ENCODE results near the gene BAIAP2L1.
A peak's percentile ranks its signal among the peaks of the same experiment; 100 is the strongest.

The BAIAP2L1 gene

GRCh38 chr7:98251231-98251600, 149.7 kb downstream of the BAIAP2L1 start:
- TF ChIP-seq, protein P1, sequence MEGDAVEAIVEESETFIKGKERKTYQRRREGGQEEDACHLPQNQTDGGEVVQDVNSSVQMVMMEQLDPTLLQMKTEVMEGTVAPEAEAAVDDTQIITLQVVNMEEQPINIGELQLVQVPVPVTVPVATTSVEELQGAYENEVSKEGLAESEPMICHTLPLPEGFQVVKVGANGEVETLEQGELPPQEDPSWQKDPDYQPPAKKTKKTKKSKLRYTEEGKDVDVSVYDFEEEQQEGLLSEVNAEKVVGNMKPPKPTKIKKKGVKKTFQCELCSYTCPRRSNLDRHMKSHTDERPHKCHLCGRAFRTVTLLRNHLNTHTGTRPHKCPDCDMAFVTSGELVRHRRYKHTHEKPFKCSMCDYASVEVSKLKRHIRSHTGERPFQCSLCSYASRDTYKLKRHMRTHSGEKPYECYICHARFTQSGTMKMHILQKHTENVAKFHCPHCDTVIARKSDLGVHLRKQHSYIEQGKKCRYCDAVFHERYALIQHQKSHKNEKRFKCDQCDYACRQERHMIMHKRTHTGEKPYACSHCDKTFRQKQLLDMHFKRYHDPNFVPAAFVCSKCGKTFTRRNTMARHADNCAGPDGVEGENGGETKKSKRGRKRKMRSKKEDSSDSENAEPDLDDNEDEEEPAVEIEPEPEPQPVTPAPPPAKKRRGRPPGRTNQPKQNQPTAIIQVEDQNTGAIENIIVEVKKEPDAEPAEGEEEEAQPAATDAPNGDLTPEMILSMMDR (IDR thresholded peaks at IDR 0.05; ENCODE audit: borderline replicate concordance, insufficient read depth, low read depth, low read length) = no peak
- H3K4me3 ChIP-seq (ENCODE audit: low read depth, low read length) = peak overlapping the region; percentile 94

- H3K4me3 ChIP-seq (ENCODE audit: low read depth, low read length) = no peak overlapping the region
- TF ChIP-seq, protein P1 (IDR thresholded peaks at IDR 0.05; ENCODE audit: borderline replicate concordance, insufficient read depth, low read depth, low read length) = no peak
Measured at GRCh38 chr7:98250789-98251188, 150.1 kb downstream of the BAIAP2L1 start.

DNA sequence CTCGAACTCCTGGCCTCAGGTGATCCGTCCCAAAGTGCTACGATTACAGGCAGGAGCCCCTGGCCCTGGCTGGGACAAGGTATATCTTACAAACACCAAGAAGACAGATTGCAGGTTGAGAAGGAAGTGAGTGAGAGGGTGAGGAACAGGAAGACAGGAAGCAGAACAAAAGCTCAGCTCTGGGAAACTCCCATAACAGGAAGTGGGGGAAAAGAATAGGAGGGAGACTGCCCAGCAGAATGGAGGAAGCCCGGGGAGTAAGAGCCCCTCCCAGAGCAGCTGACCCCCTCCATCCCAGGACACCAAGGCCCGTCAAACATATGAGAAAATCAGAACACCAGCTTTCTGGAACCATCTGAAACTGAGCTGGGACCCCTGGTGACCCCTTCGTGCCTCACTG, 151.8 kb downstream of the BAIAP2L1 start:
- TF ChIP-seq, protein P1 (IDR thresholded peaks at IDR 0.05; ENCODE audit: borderline replicate concordance, insufficient read depth, low read depth, low read length) = no peak
- H3K4me3 ChIP-seq (ENCODE audit: low read depth, low read length) = no peak overlapping the region

DNA sequence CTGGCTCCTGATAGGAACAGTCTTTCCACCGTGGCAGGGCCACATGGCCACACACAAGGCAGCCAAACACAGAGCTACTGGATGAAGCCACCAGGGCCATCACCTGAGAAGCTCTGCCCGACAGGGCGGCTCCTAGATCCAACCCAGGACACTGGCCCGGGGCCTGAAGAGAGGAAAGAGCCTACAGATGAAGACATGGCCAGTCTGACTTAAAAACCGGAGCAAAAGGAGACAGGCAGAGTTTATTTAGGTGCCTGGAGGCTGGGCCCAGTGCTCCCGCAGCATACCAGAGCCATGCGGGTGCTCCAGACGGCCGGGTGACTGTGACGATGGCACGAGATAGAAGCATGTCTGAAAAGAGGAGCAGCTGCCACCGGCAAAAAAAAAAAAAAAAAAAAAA, 152.7 kb downstream of the BAIAP2L1 start:
- TF ChIP-seq, protein P1 (IDR thresholded peaks at IDR 0.05; ENCODE audit: borderline replicate concordance, insufficient read depth, low read depth, low read length) = no peak
- no peak overlapping the region for H3K4me3 ChIP-seq (ENCODE audit: low read depth, low read length)

DNA sequence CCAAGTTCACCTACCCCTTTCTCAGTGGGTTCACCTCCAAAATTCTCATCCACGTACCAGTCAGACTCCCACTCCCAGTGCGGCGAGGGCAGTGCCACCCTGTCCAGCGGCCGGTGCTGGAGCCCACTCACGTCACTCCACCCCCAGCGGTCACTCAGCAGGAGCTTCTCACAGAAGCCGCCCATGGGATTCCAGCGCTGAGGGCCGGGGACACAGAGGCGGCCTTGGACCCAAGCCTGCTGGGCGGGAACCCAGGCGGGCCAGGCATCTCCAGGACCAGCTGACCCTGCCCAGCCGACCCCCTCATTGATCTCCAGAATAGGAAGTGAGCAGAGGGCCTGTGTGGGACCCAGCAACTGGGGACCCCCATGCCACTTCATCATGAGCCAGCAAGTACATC, 156.0 kb downstream of the BAIAP2L1 start:
- TF ChIP-seq, protein P1 (IDR thresholded peaks at IDR 0.05; ENCODE audit: borderline replicate concordance, insufficient read depth, low read depth, low read length) = no peak
- H3K4me3 ChIP-seq (ENCODE audit: low read depth, low read length) = no peak overlapping the region

GRCh38 chr7:98242934-98243333, 158.0 kb downstream of the BAIAP2L1 start:
- TF ChIP-seq, protein P1 (IDR thresholded peaks at IDR 0.05; ENCODE audit: borderline replicate concordance, insufficient read depth, low read depth, low read length) = no peak
- H3K4me3 ChIP-seq (ENCODE audit: low read depth, low read length) = no peak overlapping the region

DNA sequence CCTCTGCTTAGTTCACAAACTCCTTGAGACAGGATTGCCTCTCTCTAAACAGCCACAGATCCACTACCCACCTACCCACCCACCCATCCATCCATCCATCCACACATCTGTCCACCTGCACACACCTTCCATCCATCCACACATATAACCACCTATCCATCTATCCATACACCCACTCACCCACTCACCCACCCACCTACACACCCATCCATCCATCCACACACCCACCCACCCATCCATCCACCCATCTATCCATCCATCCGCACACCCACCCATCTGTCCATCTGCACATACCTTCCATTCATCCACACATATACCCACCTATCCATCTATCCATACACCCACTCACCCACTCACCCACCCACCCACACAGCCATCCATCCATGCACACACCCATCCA, 158.5 kb downstream of the BAIAP2L1 start:
- TF ChIP-seq, protein P1 (IDR thresholded peaks at IDR 0.05; ENCODE audit: borderline replicate concordance, insufficient read depth, low read depth, low read length) = no peak
- no peak overlapping the region for H3K4me3 ChIP-seq (ENCODE audit: low read depth, low read length)

Measured in GM12875 (cell line).